Activated CD4-positive, alpha-beta T cell treated with anti-CD3 and anti-CD28 coated beads, Interleukin-2, amount 50 U/mL, for 1 hour (primary cell): Measurements from ENCODE around the gene NCF4.

Experiments
- DNase-seq: peaks from one replicate; pipeline ENCODE4 v3.0.0-alpha.2; 2020

The NCF4 gene

DNA sequence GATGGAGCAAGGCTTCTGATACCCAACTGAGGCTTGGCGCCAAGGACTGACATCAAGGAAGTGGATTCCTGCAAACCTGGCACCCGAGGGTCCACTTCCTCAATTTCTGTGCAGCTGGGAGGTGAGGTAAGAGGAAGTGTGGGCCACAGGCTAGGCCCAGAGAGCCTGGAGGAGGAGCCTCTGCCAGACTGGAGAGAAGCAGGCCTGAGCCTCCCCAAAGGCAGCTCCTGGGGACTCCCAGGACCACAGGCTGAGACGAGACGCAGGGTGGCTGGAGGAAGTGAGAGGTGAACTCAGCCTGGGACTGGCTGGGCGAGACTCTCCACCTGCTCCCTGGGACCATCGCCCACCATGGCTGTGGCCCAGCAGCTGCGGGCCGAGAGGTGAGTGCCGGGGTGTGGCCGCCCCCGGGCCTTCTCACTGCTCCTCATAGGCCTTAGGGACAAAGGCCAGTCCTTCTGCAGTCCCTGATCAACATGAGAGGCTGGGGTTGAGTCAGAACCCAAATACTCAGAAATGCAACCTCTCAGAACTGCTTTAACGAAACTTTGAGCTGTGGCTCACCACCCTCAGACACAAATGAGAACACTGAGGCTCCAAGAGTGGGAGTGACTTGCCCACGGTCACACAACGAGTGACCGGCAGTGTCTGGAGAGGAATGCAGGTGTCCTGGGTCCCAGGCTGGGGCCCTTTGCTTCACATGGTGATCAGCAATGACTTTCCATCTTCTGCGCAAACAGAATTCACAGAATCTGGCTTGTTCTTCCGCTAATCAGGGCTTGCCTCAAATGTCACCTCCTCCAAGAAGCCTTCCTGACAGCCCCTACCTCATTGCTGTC, at the start of gene NCF4:
TSS of gene NCF4 (plus strand) at position 186 of the 839 bp plus-strand sequence. CDS start at position 352, 166 bp downstream.
- DNase-seq: no peak

DNA sequence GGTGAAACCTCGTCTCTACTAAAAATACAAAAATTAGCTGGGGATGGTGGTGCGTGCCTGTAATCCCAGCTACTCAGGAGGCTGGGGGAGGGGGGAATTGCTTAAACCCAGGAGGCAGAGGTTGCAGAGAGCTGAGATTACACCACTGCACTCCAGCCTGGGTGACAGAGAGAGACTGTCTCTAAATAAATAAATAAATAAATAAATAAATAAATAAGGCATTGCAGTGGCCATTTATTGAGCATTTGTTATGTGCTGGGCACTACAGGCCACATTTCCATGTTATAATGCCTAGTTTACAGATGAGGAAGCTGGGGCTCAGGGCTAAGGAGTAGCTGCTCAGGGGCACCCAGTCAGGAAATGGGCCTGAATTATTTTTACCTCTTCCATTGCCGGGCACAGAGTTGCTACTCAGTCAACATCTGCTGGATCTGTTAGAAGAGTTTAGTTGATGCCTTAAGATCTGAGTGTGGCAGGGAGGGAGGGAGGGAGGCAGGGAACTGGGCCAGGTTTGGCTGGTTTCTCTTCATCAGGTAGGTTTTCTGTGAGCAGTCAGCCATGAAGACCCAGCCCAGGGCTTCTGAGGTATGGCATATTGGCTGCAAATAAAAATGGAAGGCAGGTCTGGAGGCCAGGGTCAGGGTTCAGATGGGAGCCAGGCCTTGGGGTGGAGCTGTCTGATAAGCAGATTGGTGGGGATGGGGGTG, 49.6 kb upstream of the NCF4 start:
- no peak for DNase-seq

DNA sequence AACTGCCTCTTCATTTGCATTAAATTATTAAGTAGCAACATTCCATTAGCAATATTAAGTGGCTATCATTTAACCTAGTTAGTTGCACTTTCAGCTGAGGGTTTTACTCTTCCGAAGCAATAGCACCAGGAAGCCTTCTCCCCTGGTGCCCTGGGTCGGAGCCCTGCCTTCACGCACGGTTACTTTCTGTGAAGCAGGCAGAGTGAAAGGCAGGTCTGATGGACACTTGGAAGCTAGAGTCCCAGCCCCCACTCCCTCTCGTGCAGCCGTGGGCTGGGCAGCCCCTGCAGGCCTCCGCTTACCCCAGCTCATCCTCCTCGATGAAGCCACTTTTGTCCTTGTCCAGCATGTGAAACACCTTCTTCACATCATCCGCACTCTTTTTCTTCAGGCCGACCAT, 46.0 kb upstream of the NCF4 start:
- no peak for DNase-seq

- no peak for DNase-seq
Measured at GRCh38 chr22:36815558-36816338, 45.1 kb upstream of the NCF4 start.

DNA sequence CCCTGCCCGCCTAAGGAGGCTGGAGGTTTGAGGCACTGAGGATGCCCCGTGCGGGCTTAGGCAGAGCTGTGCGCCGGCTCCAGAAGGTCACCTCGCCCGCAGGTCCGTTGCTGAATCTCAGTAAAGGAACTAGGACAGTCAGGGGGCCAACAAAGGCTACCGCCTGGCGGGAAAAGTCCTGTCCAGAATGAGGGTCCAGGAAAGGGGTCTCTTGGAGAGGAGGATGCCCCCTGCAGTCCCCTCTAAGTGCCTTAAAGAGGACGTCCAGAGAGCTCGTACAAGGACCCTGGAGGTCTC, 44.5 kb upstream of the NCF4 start:
- no peak for DNase-seq

- DNase-seq: no peak
Measured at GRCh38 chr22:36816636-36817524, 43.9 kb upstream of the NCF4 start, which contains the start of gene PVALB. Gene PVALB, minus strand, starts transcription at chr22:36817035. Its CDS starts 30 bp downstream, at chr22:36817005.

GRCh38 chr22:36817525-36817848, 43.3 kb upstream of the NCF4 start:
- no peak for DNase-seq

DNA sequence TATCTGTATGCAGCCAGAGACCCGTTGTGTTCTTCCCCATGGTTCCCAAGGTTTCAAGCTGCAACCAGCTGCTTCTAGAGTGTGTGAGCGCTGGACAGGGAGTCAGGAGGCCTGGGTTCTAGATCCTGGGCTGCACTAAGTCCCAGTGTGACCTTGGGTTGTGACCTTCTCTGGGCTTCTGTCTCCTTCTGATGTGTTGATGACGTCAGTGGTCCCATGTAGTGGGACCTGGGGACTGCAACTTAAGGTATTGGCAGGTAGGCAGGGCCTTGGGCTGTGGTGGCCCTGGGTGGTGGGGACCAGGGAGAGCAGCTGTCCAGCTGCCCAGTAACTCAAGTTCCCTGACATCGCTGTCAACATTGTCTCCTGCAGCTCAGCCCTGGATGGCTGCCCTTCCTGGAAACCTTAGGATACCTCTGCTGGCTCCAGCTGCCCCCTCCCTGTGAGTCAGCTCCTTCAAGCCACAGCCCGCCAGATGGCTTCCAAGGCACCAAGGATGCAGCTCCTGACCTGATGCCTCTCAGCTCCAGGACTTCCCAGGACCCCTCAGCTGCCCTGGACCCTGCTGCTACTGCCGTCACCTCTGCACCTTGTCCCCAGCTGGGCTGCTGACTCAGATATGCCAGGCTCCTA, 42.7 kb upstream of the NCF4 start:
- DNase-seq: no peak

DNA sequence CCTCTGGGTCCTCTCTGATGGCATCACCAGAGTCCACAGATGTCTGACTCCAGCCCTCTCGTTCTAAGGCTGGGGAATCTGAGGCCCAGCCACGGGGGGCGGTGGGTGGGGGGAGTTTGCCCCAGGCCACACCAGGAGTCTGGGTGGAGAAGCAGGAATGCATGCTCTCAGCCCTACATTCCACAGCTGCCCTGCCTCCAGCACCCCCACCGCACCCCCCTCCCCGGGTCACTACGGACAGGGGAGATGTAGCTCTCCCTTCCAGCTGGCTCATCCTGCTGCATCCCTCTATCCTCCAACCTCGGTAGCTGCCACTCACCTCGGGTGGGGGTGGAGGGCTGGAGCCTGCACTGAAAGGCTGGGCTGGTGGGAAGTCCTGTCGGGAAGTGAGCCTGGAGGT, 41.7 kb upstream of the NCF4 start:
- no peak for DNase-seq

DNA sequence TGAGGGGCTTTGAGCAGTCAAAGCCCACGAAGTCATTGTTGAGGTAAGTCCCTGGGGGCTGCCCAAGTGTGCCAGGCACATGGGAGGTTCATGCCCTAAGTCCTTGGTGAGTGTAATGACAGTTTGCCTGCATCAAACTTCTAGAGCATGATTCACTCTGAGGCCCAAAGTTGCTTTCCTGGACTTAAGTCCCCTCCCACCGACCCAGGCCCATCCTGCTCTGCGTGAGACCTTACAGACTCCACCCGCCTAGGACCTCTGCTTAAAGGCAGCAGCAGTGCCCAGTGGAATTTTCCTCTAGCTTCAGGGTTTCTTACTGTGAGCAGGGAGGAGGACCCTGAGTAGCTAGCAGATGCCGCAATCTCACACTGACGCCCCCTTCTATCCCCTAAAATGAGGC, 38.2 kb upstream of the NCF4 start:
- no peak for DNase-seq

GRCh38 chr22:36823186-36823839, 37.5 kb upstream of the NCF4 start:
- DNase-seq: no peak

DNA sequence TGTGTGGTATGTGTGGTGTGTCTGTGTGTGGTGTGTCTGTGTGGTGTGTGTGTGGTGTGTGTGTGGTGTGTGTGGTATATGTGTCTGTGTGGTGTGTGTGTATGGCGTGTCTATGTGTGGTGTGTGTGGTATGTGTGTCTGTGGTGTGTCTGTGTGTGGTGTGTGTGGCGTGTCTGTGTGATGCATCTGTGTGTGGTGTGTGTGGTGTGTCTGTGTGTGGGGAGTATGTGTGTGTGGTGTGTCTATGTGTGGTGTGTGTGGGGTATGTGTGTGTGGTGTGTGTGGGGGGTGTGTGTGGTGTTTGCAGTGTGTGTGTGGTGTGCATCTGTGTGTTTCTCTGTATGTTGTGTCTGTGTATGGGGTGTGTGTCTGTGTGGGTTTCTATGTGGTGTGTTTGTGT, 36.2 kb upstream of the NCF4 start:
- no peak for DNase-seq

GRCh38 chr22:36826262-36826661, 34.5 kb upstream of the NCF4 start:
- no peak for DNase-seq

DNA sequence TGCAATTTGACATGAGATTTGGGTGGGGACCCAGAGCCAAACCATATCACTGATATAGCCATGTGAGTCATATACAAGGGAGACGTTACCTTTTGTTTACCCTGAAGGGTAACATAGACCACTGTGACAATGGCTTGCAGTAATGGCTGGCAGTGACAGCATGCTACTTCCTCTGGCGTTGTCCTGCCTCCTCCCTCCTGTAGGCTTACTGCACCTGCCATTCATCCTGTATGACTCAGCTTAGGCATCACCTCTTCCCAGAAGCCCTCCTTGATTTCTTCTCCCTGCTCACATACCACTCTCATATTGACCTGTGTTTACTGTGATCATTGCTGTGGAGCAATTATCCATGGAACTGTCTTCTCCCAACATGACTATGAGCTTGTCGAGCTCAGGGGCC, 32.0 kb upstream of the NCF4 start:
- DNase-seq: no peak

- DNase-seq: no peak
Measured at GRCh38 chr22:36829370-36830002, 31.3 kb upstream of the NCF4 start.

GRCh38 chr22:36830601-36831000, 30.2 kb upstream of the NCF4 start:
- DNase-seq: no peak

GRCh38 chr22:36831206-36831605, 29.6 kb upstream of the NCF4 start:
- DNase-seq: no peak

GRCh38 chr22:36831717-36832116, 29.1 kb upstream of the NCF4 start:
- no peak for DNase-seq

DNA sequence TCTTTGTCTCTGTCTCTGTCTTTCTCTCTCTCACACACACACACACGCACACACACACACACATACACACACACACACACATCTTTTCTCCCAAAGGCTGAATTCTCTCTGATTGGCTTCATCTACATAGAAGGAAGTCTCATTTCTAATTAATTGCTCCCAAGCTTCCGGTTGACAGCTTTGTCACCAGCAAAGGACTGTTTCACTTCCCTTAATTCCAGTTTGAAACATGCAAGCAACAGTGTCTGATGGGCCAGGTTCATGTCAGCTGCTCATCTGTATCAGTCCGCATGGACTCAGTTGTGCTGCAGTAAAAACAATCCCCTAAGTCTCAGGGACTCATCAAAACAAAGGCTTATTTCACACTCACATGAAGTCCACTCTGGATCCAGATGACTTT, 27.7 kb upstream of the NCF4 start:
- DNase-seq: no peak

DNA sequence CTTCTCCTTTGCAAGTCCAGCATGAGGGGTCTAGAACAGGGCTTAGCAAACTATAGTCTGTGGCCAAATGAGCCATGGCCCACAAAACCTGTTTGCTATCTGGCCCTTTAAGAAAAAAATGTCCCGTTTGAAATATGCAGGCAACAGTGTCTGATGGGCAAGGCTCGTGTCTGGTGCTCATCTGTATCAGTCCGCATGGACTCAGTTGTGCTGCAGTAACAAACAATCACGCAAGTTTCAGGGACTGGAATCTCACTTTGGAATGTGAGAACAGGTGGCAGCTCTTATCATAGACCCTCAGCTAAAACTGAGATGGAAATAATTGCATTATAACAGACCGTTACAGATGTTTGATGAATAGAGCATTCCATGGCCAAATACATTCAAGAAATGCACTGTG, 24.9 kb upstream of the NCF4 start:
- DNase-seq: no peak
